ENCODE data around the gene LARP6. TPM values are rescaled to one million over a fixed set of nuclear protein-coding genes. Genes with fewer than 3 reads are reported as not detected.

LARP6 gene
- total RNA-seq, 1 donor from 2014 or later: 20.5 TPM

DNA sequence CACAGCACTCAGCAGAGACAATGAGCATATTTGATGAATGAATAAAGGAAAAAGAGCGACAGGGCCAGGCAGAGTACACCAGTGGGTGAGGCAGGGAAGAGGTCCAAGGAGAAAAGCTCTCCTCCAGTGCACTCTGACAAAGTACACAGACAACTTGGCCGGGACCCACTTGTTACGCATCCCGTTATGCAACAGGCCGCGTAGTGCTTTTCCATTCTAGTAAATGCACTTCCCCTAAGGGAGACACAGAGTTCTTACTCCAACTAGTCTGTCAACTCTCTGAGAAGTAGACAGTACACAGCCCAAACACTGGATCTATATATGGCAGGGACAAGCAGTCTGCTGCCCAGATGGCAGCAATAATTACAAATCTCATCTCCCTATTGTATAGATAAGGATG is 18.5 kb downstream of the LARP6 start:
- H3K9me3 Mint-ChIP-seq: no peaks in the 10 kb centered on the region
- H3K4me1 Mint-ChIP-seq: peaks cover 5% of the 10 kb centered on the region
- no peak overlapping the region for H3K4me3 Mint-ChIP-seq
- H3K27me3 Mint-ChIP-seq (ENCODE audit: low read depth): no peaks in the 10 kb centered on the region
- peaks cover 25% of the 10 kb centered on the region for H3K36me3 Mint-ChIP-seq (ENCODE audit: low read depth)
- no peak overlapping the region for H3K27ac Mint-ChIP-seq (ENCODE audit: unreplicated experiment)
- no peak for TF ChIP-seq CTCF (conservative IDR thresholded peaks at IDR 0.05)
- no peak for DNase-seq (ENCODE audit: low read depth, low spot score)

DNA sequence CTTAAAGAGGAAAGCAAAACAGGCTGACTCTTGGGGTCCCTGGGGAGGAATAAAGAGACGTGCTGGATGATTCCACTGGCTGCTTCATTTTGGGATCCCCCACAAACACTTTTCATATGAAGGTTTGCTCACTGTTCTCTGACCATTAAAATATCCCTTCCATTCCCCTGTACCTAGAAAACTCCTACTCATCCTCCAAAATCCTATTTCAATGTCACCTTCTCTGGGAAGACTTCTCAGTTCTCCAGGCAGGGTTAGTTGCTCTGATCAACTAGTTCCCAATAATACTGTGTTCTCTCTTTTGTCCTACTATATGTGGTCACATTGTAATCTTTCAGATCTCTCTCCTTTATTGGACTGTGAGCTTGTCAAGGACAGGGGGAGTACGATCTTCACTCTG is 19.0 kb downstream of the LARP6 start:
- Mint-ChIP-seq H3K36me3 (ENCODE audit: low read depth) (peaks cover 24% of the 10 kb centered on the region), H3K27ac (ENCODE audit: unreplicated experiment) (no peak overlapping the region), H3K4me1 (peaks cover 5% of the 10 kb centered on the region), H3K4me3 (no peak overlapping the region), H3K9me3 (no peaks in the 10 kb centered on the region), H3K27me3 (ENCODE audit: low read depth) (no peaks in the 10 kb centered on the region)
- no peak for TF ChIP-seq CTCF (conservative IDR thresholded peaks at IDR 0.05)
- no peak for DNase-seq (ENCODE audit: low read depth, low spot score)

- no peak overlapping the region for H3K27ac Mint-ChIP-seq (ENCODE audit: unreplicated experiment)
- H3K4me3 Mint-ChIP-seq: no peak overlapping the region
- no peaks in the 10 kb centered on the region for H3K27me3 Mint-ChIP-seq (ENCODE audit: low read depth)
- H3K36me3 Mint-ChIP-seq (ENCODE audit: low read depth): peaks cover 22% of the 10 kb centered on the region
- H3K9me3 Mint-ChIP-seq: no peaks in the 10 kb centered on the region
- TF ChIP-seq CTCF (conservative IDR thresholded peaks at IDR 0.05): no peak
- no peak for DNase-seq (ENCODE audit: low read depth, low spot score)
- H3K4me1 Mint-ChIP-seq: peaks cover 5% of the 10 kb centered on the region
Measured at GRCh38 chr15:70833861-70834765, 19.8 kb downstream of the LARP6 start.

GRCh38 chr15:70833422-70833821 is 20.5 kb downstream of the LARP6 start:
- no peak for TF ChIP-seq CTCF (conservative IDR thresholded peaks at IDR 0.05)
- H3K4me1 Mint-ChIP-seq: peaks cover 5% of the 10 kb centered on the region
- no peak for DNase-seq (ENCODE audit: low read depth, low spot score)
- no peaks in the 10 kb centered on the region for H3K27me3 Mint-ChIP-seq (ENCODE audit: low read depth)
- H3K4me3 Mint-ChIP-seq: no peak overlapping the region
- peaks cover 22% of the 10 kb centered on the region for H3K36me3 Mint-ChIP-seq (ENCODE audit: low read depth)
- H3K9me3 Mint-ChIP-seq: no peaks in the 10 kb centered on the region
- no peak overlapping the region for H3K27ac Mint-ChIP-seq (ENCODE audit: unreplicated experiment)

DNA sequence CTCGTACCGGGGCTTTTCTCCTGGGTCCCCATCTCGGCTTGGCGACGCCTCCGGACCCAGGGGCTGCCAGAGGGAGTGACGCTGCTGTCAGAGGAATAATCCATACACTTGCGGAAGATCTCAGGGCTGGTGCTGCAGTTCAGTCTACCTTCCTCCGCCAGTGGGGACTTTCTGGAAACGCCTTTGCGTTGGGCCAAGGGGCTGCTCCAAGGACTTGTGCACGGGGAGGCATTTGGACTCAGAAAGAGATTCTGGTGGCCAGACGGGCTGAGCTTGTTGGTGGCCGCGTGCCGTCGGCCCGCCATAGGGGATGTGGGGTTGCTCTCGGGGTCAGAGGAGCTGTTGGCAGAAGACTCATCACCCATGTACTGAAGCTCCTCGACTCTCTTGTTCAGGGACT is 21.8 kb downstream of the LARP6 start:
- H3K36me3 Mint-ChIP-seq (ENCODE audit: low read depth): peaks cover 22% of the 10 kb centered on the region
- no peaks in the 10 kb centered on the region for H3K9me3 Mint-ChIP-seq
- no peak overlapping the region for H3K27ac Mint-ChIP-seq (ENCODE audit: unreplicated experiment)
- H3K4me1 Mint-ChIP-seq: peaks cover 5% of the 10 kb centered on the region
- TF ChIP-seq CTCF (conservative IDR thresholded peaks at IDR 0.05): no peak
- no peaks in the 10 kb centered on the region for H3K27me3 Mint-ChIP-seq (ENCODE audit: low read depth)
- no peak for DNase-seq (ENCODE audit: low read depth, low spot score)
- no peak overlapping the region for H3K4me3 Mint-ChIP-seq
